HL-60 (cell line): ENCODE data around the gene SPRING1.

Experiments
- DNase-seq, 2 experiments: peaks; one replicate each; pipeline ENCODE4 v3.0.0-alpha.2; 2010 to 2020; ENCODE audit warnings: low read depth in 1 of 2, low spot score in 1 of 2
- H3K27ac ChIP-seq: fragments of 250-450 bp; sonication (Bioruptor Pico); replicated peaks from 2 replicates; pipeline ENCODE4 v1.5.1; 2020; ENCODE audit warnings: mild to moderate bottlenecking, moderate library complexity
- H3K27me3 ChIP-seq: fragments of 250-450 bp; sonication (Bioruptor Pico); 2 replicates; pipeline ENCODE4 v1.5.1; 2021; ENCODE audit warnings: mild to moderate bottlenecking, moderate library complexity; ENCODE audit not compliant: insufficient read depth, poor library complexity, severe bottlenecking
- H3K4me3 ChIP-seq: replicated peaks from 2 replicates; pipeline ENCODE4 v1.5.1; 2011; ENCODE audit warnings: mild to moderate bottlenecking, control low read depth, low read length; ENCODE audit not compliant: insufficient read depth
- GABPA ChIP-seq: IDR thresholded peaks from 2 replicates; pipeline ENCODE4 v1.6.1; 2012; ENCODE audit warnings: low read depth
- POLR2AphosphoS5 ChIP-seq: IDR thresholded peaks from 2 replicates; pipeline ENCODE4 v1.6.1; 2012; ENCODE audit warnings: low read depth
- SPI1 ChIP-seq: IDR thresholded peaks from 2 replicates; pipeline ENCODE4 v1.6.1; 2012; ENCODE audit warnings: low read depth, mild to moderate bottlenecking, borderline replicate concordance
- TF ChIP-seq, protein P1 (sequence below): IDR thresholded peaks from one replicate; pipeline ENCODE4 v1.5.1; 2011; ENCODE audit warnings: low read length, control low read depth, inconsistent platforms; ENCODE audit not compliant: insufficient read depth
- TF ChIP-seq, protein P2 (sequence below): IDR thresholded peaks from 2 replicates; pipeline ENCODE4 v1.6.1; 2012; ENCODE audit warnings: low read depth; ENCODE audit not compliant: insufficient replicate concordance

SPRING1 gene

DNA sequence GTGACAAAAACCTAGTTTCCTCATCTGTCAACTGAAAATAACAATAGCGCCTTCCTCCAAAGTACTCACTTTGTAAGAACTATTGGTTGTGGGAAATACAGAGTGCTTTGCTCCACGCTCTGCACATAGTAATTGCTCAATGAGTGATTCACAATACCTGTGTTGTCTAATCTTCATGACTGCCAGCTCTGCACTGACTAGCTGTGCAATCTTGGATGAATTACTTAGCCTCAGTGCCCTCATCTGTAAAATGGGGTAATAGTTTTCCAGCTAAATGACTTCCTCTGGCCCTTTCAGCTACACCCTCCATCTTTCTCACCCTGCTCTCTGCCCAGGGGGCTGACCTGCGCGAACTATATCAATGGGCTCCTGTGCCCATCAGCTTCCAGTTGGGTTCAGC lies 43.1 kb upstream of the SPRING1 start:
- H3K4me3 ChIP-seq: no peak overlapping the region
- TF ChIP-seq SPI1 (no peak), POLR2AphosphoS5 (no peak), GABPA (no peak)
- TF ChIP-seq, protein P1, sequence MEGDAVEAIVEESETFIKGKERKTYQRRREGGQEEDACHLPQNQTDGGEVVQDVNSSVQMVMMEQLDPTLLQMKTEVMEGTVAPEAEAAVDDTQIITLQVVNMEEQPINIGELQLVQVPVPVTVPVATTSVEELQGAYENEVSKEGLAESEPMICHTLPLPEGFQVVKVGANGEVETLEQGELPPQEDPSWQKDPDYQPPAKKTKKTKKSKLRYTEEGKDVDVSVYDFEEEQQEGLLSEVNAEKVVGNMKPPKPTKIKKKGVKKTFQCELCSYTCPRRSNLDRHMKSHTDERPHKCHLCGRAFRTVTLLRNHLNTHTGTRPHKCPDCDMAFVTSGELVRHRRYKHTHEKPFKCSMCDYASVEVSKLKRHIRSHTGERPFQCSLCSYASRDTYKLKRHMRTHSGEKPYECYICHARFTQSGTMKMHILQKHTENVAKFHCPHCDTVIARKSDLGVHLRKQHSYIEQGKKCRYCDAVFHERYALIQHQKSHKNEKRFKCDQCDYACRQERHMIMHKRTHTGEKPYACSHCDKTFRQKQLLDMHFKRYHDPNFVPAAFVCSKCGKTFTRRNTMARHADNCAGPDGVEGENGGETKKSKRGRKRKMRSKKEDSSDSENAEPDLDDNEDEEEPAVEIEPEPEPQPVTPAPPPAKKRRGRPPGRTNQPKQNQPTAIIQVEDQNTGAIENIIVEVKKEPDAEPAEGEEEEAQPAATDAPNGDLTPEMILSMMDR: no peak
- TF ChIP-seq, protein P2, sequence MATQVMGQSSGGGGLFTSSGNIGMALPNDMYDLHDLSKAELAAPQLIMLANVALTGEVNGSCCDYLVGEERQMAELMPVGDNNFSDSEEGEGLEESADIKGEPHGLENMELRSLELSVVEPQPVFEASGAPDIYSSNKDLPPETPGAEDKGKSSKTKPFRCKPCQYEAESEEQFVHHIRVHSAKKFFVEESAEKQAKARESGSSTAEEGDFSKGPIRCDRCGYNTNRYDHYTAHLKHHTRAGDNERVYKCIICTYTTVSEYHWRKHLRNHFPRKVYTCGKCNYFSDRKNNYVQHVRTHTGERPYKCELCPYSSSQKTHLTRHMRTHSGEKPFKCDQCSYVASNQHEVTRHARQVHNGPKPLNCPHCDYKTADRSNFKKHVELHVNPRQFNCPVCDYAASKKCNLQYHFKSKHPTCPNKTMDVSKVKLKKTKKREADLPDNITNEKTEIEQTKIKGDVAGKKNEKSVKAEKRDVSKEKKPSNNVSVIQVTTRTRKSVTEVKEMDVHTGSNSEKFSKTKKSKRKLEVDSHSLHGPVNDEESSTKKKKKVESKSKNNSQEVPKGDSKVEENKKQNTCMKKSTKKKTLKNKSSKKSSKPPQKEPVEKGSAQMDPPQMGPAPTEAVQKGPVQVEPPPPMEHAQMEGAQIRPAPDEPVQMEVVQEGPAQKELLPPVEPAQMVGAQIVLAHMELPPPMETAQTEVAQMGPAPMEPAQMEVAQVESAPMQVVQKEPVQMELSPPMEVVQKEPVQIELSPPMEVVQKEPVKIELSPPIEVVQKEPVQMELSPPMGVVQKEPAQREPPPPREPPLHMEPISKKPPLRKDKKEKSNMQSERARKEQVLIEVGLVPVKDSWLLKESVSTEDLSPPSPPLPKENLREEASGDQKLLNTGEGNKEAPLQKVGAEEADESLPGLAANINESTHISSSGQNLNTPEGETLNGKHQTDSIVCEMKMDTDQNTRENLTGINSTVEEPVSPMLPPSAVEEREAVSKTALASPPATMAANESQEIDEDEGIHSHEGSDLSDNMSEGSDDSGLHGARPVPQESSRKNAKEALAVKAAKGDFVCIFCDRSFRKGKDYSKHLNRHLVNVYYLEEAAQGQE: no peak

DNA sequence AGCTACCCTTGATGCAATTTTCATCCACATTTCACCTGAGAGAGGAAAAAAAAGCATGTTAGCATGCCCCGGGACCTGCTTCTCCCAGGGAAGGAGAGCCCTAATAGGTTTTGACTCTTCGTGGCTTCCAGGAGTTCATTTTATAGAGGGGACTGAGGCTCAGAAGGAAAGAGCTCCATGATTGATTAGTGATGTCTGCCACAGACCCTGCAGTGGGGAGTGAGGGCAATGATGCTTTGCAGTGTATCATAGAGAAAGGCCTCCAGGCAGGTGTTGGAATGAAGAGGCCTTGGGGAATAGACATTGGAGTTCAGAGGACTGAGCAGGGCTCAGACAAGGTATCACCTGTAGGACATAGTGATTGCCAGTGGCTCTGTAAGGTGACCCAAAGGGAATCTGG lies 41.7 kb upstream of the SPRING1 start:
- no peak overlapping the region for H3K27ac ChIP-seq
- no peak for DNase-seq
- no peaks in the 10 kb centered on the region for H3K27me3 ChIP-seq
- TF ChIP-seq POLR2AphosphoS5 (no peak), SPI1 (no peak), GABPA (no peak)
- TF ChIP-seq, protein P2: no peak
- TF ChIP-seq, protein P1: no peak
- H3K4me3 ChIP-seq: no peak overlapping the region

More for the DNA sequence above, 43.1 kb upstream of the SPRING1 start:
- H3K27me3 ChIP-seq: no peaks in the 10 kb centered on the region
- DNase-seq: no peak
- H3K27ac ChIP-seq: no peak overlapping the region

DNA sequence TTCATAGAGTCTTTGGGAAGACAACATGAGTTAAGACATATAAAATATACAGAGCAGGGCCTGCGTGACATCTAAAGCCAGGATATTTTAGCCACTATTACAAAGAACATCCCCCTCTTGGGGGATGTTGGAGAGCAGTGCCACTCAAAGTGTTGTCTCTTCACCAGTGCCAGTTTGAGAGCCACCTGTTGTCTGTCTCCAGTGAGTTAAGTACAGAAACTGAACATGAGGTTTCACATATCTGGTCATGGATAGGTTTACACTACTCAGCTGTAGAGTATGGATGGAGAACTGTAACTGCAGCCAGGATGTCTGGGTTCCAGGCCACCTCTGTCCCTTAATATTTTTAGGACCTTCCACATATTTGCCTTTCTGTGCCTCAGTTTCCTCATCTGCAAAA lies 39.4 kb upstream of the SPRING1 start:
- H3K27ac ChIP-seq: no peak overlapping the region
- TF ChIP-seq, protein P1: no peak
- TF ChIP-seq GABPA: no peak
- no peak for TF ChIP-seq POLR2AphosphoS5
- TF ChIP-seq, protein P2: no peak
- TF ChIP-seq SPI1: no peak
- H3K27me3 ChIP-seq: no peaks in the 10 kb centered on the region
- DNase-seq: no peak
- H3K4me3 ChIP-seq: no peak overlapping the region
